ENCODE results near the gene CYYR1.

- TF ChIP-seq CTCF (IDR thresholded peaks at IDR 0.05; ENCODE audit: poor library complexity, severe bottlenecking): no peak
- TF ChIP-seq POLR2AphosphoS5 (IDR thresholded peaks at IDR 0.05): no peak
- no peak for TF ChIP-seq REST (IDR thresholded peaks at IDR 0.05; ENCODE audit: borderline replicate concordance)
- no peak for TF ChIP-seq EP300 (conservative IDR thresholded peaks at IDR 0.05; ENCODE audit: poor library complexity, severe bottlenecking)
- no peak for TF ChIP-seq EZH2 (IDR thresholded peaks at IDR 0.05; ENCODE audit: borderline replicate concordance, insufficient read depth, low read length, poor library complexity, severe bottlenecking)
- TF ChIP-seq RAD21 (conservative IDR thresholded peaks at IDR 0.05): no peak
- TF ChIP-seq TAF1 (IDR thresholded peaks at IDR 0.05; ENCODE audit: low read depth): no peak
Measured at GRCh38 chr21:26421724-26422123, 151.4 kb downstream of the CYYR1 start.

Measured in neural cell (in vitro differentiated cells).